Cardiac muscle cell (in vitro differentiated cells and primary cell): ENCODE results near the gene DLGAP1. TPM values are rescaled to one million over a fixed set of nuclear protein-coding genes. Genes with fewer than 3 reads are reported as not detected.

Experiments used
- DNase-seq, 2 donors: peaks; one replicate each; pipeline versions ENCODE4 v3.0.0 to v3.0.0-alpha.2; 2010 to 2017; ENCODE audit warnings: low read depth in 1 of 2, low spot score in 1 of 2
- H3K27ac ChIP-seq: fragments of 200-600 bp; sonication (generic); 2 replicates; pipeline ENCODE4 v1.5.1; 2016
- H3K27me3 ChIP-seq: fragments of 200-600 bp; sonication (generic); 2 replicates; pipeline ENCODE4 v1.6.0; 2016; ENCODE audit warnings: control low read depth
- H3K36me3 ChIP-seq: fragments of 200-600 bp; sonication (generic); 2 replicates; pipeline ENCODE4 v1.5.1; 2016; ENCODE audit warnings: control low read depth
- H3K4me1 ChIP-seq: fragments of 200-600 bp; sonication (generic); 2 replicates; pipeline ENCODE4 v1.8.1; 2017; ENCODE audit warnings: low read depth, mild to moderate bottlenecking, mixed run types
- H3K4me3 ChIP-seq: fragments of 200-600 bp; sonication (generic); 2 replicates; pipeline ENCODE4 v1.5.1; 2016; ENCODE audit warnings: mild to moderate bottlenecking
- H3K9me3 ChIP-seq: fragments of 200-600 bp; sonication (generic); 2 replicates; pipeline ENCODE4 v1.5.1; 2017; ENCODE audit warnings: low read depth, mild to moderate bottlenecking, control low read depth
- CTCF ChIP-seq: IDR thresholded peaks from 2 replicates; pipeline ENCODE4 v1.5.1; 2012; ENCODE audit warnings: low read depth, mild to moderate bottlenecking, low read length
- polyA plus RNA-seq: library from polyadenylated mRNA; unstranded; fragments of >200 nt; fragmentation: Nextera tagmentation; extraction: Ambion mirVana; gene quantifications from 2 replicates; pipeline ENCODE4 v1.2.1, GENCODE V29; 2016
- total RNA-seq: library from RNA; depleted of rRNA; stranded (reverse); fragments of >200 nt; gene quantifications from 2 replicates; pipeline ENCODE4 v1.2.3, GENCODE V29; 2016

Gene DLGAP1
- total and polyA plus RNA-seq, 2 experiments from 2014 or later = 2.5 to 7.9 TPM

- no peaks in the 10 kb centered on the region for H3K9me3 ChIP-seq
- no peak for TF ChIP-seq CTCF
- H3K4me3 ChIP-seq = no peak overlapping the region
- H3K36me3 ChIP-seq = no peaks in the 10 kb centered on the region
- H3K4me1 ChIP-seq = no peaks in the 10 kb centered on the region
- H3K27me3 ChIP-seq = peaks cover 25% of the 10 kb centered on the region
- DNase-seq = no peak
- no peak overlapping the region for H3K27ac ChIP-seq
Observed at GRCh38 chr18:3500016-3500415, 955.1 kb downstream of the DLGAP1 start.

- Histone ChIP-seq H3K27me3 (peaks cover 25% of the 10 kb centered on the region), H3K27ac (no peak overlapping the region), H3K9me3 (no peaks in the 10 kb centered on the region), H3K4me1 (no peaks in the 10 kb centered on the region), H3K36me3 (no peaks in the 10 kb centered on the region), H3K4me3 (peak overlapping the region; percentile 33)
- peak; percentile 17 to 18 for DNase-seq
- TF ChIP-seq CTCF = no peak
Observed at GRCh38 chr18:3499501-3499900, 955.6 kb downstream of the DLGAP1 start.

- H3K27ac ChIP-seq = no peak overlapping the region
- H3K4me1 ChIP-seq = no peaks in the 10 kb centered on the region
Observed at GRCh38 chr18:3498698-3499471, 956.2 kb downstream of the DLGAP1 start.

GRCh38 chr18:3495691-3496430 lies 959.2 kb downstream of the DLGAP1 start:
- no peak overlapping the region for H3K4me3 ChIP-seq
- H3K9me3 ChIP-seq = no peaks in the 10 kb centered on the region
- H3K27me3 ChIP-seq = peaks cover 25% of the 10 kb centered on the region
- H3K4me1 ChIP-seq = no peaks in the 10 kb centered on the region
- no peaks in the 10 kb centered on the region for H3K36me3 ChIP-seq
- H3K27ac ChIP-seq = no peak overlapping the region
- TF ChIP-seq CTCF = no peak
- DNase-seq = no peak

More at GRCh38 chr18:3498698-3499471, 956.2 kb downstream of the DLGAP1 start:
- peaks cover 25% of the 10 kb centered on the region for H3K27me3 ChIP-seq
- H3K36me3 ChIP-seq = no peaks in the 10 kb centered on the region
- peak; percentile 60 to 77 for DNase-seq
- TF ChIP-seq CTCF = no peak
- H3K4me3 ChIP-seq = peak overlapping the region; percentile 33
- no peaks in the 10 kb centered on the region for H3K9me3 ChIP-seq

DNA sequence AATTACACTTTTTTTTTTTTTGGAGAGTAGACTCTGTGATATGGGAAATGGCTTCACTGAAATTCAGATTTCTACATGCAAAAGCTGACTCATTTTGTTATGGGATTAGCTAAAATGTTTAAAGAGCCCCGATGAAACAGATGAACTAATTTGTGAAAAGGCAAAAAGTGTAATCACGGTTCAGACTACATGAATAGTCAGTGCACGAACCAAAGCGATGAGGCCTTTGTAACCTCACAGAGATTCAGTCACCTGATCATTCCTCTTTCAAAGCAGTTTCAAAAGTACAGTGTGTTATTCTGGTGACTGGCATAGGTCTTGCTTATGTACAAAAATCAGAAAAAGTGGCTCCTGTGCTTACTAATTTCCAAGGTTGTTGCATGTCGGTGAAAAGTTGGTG lies 960.5 kb downstream of the DLGAP1 start:
- Histone ChIP-seq H3K27me3 (peaks cover 15% of the 10 kb centered on the region), H3K27ac (no peak overlapping the region), H3K9me3 (no peaks in the 10 kb centered on the region), H3K4me1 (no peaks in the 10 kb centered on the region), H3K4me3 (no peak overlapping the region), H3K36me3 (no peaks in the 10 kb centered on the region)
- TF ChIP-seq CTCF = no peak
- no peak for DNase-seq
